GM12865 (cell line): Measurements from ENCODE around the gene DENND1B.

Experiments
- DNase-seq: peaks from one replicate; pipeline ENCODE4 v3.0.0; 2010; ENCODE audit warnings: low read depth
- H3K4me3 ChIP-seq: 2 replicates; pipeline ENCODE4 v1.5.1; 2011; ENCODE audit warnings: mild to moderate bottlenecking, low read depth, low read length, control low read depth
- TF ChIP-seq, protein P1 (sequence below): IDR thresholded peaks from 2 replicates; pipeline ENCODE4 v1.5.1; 2011; ENCODE audit warnings: low read length, control low read depth, low read depth, inconsistent platforms; ENCODE audit not compliant: insufficient read depth; ENCODE audit errors: missing control alignments

The DENND1B gene

GRCh38 chr1:197799271-197799670, 24.0 kb upstream of the DENND1B start:
- TF ChIP-seq, protein P1, sequence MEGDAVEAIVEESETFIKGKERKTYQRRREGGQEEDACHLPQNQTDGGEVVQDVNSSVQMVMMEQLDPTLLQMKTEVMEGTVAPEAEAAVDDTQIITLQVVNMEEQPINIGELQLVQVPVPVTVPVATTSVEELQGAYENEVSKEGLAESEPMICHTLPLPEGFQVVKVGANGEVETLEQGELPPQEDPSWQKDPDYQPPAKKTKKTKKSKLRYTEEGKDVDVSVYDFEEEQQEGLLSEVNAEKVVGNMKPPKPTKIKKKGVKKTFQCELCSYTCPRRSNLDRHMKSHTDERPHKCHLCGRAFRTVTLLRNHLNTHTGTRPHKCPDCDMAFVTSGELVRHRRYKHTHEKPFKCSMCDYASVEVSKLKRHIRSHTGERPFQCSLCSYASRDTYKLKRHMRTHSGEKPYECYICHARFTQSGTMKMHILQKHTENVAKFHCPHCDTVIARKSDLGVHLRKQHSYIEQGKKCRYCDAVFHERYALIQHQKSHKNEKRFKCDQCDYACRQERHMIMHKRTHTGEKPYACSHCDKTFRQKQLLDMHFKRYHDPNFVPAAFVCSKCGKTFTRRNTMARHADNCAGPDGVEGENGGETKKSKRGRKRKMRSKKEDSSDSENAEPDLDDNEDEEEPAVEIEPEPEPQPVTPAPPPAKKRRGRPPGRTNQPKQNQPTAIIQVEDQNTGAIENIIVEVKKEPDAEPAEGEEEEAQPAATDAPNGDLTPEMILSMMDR = no peak
- no peak overlapping the region for H3K4me3 ChIP-seq
- peak; percentile 23 for DNase-seq

- TF ChIP-seq, protein P1 = no peak
- no peak overlapping the region for H3K4me3 ChIP-seq
- no peak for DNase-seq
These were observed 23.2 kb upstream of the DENND1B start for GRCh38 chr1:197798492-197798891.

DNA sequence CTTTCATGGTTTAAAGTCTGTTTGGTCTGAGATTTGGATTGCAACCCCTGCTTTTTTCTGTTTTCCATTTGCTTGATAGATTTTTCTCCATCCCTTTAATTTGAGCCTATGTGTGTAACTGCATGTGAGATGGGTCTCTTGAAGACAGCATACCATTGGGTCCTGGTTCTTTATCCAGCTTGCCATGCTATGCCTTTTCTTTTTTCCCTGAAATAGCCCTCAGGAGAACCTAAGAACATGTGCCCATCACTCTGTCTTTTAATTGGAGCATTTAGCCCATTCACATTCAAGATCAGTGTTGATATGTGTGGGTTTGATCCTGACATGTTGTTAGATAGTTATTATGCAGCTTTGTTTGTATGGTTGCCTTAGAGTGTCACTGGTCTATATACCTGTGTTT, 21.7 kb upstream of the DENND1B start:
- TF ChIP-seq, protein P1 = no peak
- DNase-seq = no peak
- no peak overlapping the region for H3K4me3 ChIP-seq

- H3K4me3 ChIP-seq = no peak overlapping the region
These were observed 13.8 kb upstream of the DENND1B start for GRCh38 chr1:197788741-197789739.

DNA sequence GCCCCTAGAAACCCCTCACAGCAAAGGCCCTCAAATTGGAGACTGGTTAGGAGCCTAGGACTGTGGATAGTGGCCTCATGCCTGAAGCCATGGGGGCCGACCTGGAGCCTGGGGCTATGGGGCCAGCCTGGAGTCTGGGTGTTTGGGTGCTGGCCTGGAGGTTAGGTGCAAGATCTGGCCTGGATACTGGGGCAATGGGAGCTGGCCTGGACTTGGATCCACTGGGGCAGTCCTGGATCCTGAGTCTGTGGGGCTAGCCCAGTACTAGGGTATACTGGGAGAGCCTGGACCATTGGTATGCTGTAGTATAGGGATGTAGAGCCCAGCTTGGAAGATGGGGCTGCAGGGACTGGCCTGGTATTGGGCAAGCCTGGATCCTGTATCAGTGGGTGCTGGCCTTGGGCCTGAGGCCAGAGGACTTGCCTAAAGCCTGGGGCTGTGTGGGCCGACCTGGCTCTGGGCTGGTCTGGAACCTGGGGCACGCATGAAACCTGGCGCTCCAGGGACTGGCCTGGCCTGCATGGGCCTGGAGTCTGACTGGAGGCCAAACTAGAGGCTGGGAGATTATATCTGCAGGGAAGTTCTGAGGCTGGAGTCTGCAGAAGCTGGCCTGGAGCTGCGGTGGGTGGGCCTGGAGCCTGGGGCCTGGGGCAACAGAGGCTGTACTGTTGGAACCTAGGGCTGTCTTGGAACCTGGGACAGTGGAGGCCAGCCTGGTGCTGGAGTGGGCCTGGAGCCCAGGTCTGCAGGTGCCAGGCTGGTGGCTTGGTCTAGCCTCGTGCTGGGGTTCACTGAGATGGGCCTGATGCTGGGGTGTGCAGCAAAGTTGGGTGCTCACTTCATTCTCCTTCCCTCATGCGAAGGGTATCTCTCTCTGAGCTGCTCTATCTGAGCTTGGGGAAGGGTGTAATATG, 12.6 kb upstream of the DENND1B start:
- TF ChIP-seq, protein P1 = no peak
- no peak overlapping the region for H3K4me3 ChIP-seq
- DNase-seq = no peak

More at GRCh38 chr1:197788741-197789739, 13.8 kb upstream of the DENND1B start:
- no peak for DNase-seq
- TF ChIP-seq, protein P1 = no peak

DNA sequence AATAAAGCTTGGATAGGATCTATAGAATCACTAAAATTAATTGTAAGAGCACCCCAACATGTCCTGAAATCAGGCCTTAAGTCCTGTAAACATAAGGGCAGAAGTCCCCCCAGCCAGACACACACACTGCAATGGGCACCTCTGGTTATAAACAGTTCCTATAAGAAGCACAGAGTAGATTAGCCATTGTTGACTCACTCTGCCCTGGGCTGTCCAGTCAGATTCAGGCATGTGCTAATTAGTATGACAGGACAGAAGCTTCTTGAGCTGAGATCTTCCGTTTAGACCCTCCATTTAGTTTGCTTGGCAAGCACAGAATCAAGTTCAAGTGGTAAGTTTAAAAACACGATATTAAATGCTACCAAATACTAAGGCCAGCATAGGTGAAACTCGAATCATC, 11.8 kb upstream of the DENND1B start:
- DNase-seq = no peak
- H3K4me3 ChIP-seq = no peak overlapping the region
- TF ChIP-seq, protein P1 = no peak
